GM15510 (cell line): ENCODE data around the gene IGF1R.

Source experiments
- POLR2A ChIP-seq: IDR thresholded peaks from 3 replicates; pipeline ENCODE4 v1.6.1; 2011; ENCODE audit warnings: borderline replicate concordance; ENCODE audit not compliant: insufficient read length; ENCODE audit errors: extremely low read depth

The IGF1R gene

GRCh38 chr15:98719137-98719740 is 70.9 kb downstream of the IGF1R start:
- no peak for TF ChIP-seq POLR2A

DNA sequence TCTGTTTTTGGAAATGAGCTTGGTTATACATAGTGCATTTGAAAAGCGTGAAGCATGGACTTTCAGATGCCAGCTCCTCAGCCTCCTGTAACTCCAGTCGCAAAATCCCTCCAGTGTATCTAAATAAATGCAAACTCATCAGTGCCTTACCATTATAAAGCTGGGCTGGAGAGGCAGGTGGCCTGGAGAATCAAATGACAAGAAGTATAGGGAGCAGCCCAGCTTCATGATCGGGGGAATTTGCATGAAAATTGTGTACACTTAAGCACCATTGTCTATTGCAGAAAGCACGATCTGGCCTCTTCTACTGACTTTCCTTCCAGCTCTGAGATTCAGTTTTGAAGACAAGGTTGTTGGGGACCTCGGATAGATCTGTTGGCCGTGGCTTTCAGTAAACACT is 71.7 kb downstream of the IGF1R start:
- no peak for TF ChIP-seq POLR2A

DNA sequence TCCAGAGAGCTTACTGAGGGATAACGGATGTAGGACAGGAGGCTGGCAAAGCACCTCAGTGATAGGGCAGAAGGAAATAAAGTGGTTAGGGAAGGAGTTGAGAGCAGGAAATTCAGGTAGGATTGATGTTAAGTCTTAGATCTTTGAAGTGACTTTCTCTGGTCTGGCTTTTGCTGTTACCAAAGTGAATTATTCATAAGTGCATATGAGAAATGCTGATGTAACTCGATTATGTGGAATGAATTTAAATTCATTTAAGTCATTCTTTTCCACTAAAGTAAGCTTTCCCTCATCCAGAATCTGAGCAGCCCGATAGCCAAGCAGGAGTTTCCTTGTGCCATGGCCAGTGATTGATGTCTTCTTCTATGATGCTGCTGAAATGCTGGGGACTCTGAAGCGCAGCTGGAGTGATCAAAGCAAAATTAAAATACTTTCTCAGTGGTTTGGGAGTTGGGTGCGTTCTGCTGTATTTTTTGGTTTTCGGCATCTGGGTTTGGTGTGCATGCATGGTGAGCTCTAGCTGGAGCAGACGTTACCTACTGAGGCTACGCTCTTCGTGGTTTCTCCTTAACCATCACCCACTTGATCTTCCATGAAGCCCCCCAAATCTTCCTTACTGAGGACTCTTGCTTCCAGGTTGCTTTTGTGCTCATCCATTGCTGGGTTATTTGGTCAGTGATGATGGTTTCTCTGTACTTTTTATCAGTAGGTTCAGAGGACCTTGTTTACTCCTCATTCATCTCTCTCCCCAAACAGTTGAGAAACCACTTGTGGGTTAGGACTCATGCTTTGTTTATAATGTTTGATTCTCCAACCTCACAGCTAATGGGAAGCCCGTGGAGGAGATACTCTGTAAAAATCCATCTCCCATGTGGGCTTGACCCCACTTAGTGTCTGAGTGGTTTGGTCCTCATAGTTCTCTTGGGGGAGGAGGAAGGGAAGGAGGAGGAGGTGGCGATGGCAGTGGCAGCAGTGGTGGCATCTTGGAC is 72.5 kb downstream of the IGF1R start:
- no peak for TF ChIP-seq POLR2A

DNA sequence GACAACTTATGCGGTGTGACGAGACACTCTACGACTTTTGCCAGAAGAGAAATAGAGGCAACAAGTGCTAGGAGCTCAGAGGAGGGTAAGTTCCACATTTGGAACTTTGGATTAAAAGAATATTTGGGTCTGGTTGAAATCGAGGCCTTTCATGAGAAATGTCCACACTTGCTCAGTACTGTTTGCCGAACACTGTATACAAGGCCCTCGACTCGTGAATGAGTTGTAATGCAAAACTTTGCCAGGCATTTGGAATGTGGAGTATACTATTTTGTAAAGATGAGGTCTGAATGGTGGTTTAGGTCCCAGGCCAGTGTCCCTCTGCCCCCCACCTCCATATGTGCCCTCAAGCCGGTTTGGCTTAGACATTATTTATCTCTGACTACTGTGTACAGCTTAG is 73.9 kb downstream of the IGF1R start:
- no peak for TF ChIP-seq POLR2A

- no peak for TF ChIP-seq POLR2A
These were observed 74.3 kb downstream of the IGF1R start for GRCh38 chr15:98722645-98723044.

DNA sequence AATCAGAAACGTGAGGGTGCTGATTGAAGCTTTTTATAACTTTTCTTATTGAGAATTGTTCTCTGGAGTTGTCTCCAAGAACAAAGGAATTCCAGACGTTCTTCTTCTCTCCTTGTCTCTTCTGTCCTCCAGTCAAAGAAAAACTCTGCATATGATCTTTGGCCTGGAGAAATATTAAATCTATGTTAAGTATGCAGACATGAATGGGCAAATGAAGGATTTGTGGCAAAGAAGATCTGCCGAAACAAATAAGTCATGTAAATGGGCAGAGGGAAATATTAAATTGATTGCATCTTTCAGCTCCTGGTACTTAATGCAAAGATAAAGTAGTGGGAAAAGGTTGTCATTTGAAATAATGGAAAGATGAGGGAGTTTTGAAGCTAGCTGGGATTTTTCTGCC is 74.9 kb downstream of the IGF1R start:
- no peak for TF ChIP-seq POLR2A

GRCh38 chr15:98724048-98724447 is 75.7 kb downstream of the IGF1R start:
- no peak for TF ChIP-seq POLR2A

DNA sequence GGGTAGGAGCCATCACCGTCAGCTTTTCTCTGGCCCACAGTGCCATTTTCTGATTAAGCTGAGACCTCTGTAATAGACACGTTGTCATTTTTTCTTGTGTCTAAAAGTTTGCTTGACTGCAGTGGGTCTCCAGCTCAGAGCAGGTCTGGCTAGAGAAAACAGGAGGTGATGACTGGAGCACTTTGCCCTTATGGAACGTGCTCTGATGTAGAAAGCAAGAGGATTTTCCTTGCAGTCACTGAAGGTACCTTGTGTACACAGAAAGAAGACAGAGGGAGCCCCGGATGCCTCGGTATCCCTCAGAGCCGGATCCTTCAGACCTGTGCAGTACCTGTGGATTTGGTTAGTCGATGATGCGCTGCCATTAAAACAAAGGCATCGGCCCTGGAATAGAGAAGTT is 76.2 kb downstream of the IGF1R start:
- no peak for TF ChIP-seq POLR2A

DNA sequence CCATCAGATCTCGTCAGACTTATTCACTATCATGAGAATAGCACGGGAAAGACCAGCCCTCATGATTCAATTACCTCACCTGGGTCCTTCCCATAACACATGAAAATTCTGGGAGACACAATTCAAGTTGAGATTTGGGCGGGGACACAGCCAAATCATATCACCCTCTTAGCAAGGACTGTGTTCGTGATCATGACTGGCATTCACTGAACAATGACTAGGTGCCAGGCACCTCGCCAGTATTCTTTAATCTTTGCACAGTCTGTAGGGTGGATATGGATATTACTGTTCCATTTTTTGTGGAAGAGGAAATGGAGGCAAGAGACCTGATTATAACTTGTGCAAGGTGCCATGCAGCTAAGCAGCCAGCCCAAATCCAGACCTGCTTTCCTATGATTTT is 77.5 kb downstream of the IGF1R start:
- no peak for TF ChIP-seq POLR2A

GRCh38 chr15:98727115-98728040 is 79.0 kb downstream of the IGF1R start:
- no peak for TF ChIP-seq POLR2A

GRCh38 chr15:98728082-98728810 is 79.9 kb downstream of the IGF1R start:
- TF ChIP-seq POLR2A, result no peak

DNA sequence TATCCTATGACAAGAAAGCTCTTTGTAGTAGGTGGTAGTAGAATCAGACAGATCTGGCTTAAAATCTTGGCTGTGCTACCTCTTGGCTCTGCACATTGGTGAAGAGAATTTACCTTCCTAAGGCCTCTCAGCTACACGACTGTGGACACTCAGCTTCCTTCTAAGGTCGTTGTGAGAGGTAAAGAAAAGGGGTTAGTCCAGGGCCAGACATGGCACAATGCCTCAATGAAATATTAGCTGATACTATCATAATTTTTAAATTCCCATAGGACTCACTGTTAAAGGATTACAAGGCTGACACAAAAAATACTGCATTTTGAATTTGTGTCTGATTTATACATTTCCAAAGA is 80.4 kb downstream of the IGF1R start:
- no peak for TF ChIP-seq POLR2A

DNA sequence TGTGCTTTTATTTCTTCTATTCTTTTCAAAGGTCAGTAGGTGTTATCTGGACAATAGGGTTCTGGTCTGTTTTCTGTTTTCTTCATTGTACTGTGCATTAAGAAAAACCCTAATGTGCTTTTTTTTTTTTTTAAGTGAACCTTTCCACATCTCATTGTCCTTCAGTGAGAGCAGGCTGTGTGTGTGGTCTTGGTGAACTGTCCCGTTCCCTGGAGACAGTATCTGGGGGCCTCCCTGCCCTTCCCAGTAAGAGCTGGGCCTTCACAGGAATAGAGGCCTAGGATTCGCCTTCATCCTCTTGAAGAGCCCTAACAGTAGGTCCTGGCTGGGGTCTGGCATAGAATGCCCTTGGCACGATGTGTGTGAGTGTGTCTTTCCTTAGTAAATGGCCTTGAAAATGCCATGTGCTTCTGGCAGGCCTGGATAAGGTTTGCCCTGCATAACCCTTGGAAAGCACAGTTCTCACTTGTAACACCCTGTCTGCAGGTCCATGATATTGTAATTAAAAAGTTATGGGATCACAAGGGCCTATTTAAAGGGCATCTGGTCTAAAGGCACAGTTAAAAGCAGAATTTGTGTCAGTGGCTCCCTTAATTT is 81.2 kb downstream of the IGF1R start:
- no peak for TF ChIP-seq POLR2A

GRCh38 chr15:98730860-98731711 is 82.7 kb downstream of the IGF1R start:
- no peak for TF ChIP-seq POLR2A
